H9 (cell line): ENCODE measurements around the gene CPXM2. TPM values are rescaled to one million over a fixed set of nuclear protein-coding genes. Genes with fewer than 3 reads are reported as not detected.

Experiments used
- DNase-seq: peaks from one replicate; pipeline ENCODE4 v3.0.0-alpha.2; 2017
- H2AFZ ChIP-seq: one replicate; pipeline ENCODE4 v1.6.1; 2013; ENCODE audit warnings: mild to moderate bottlenecking, low read length, control low read depth, moderate library complexity
- H2AK5ac ChIP-seq: 2 replicates; pipeline ENCODE4 v1.6.1; 2013; ENCODE audit warnings: low read length, control low read depth, mixed read lengths; ENCODE audit not compliant: insufficient read length
- H2BK120ac ChIP-seq: one replicate; pipeline ENCODE4 v1.6.1; 2013; ENCODE audit warnings: low read depth, mild to moderate bottlenecking, low read length, control low read depth, inconsistent platforms; ENCODE audit not compliant: poor library complexity, severe bottlenecking
- H2BK12ac ChIP-seq: 2 replicates; pipeline ENCODE4 v1.6.1; 2013; ENCODE audit warnings: low read length, control low read depth, mixed read lengths, low read depth; ENCODE audit not compliant: insufficient read length
- H2BK15ac ChIP-seq: 2 replicates; pipeline ENCODE4 v1.6.1; 2013; ENCODE audit warnings: low read depth, low read length, control low read depth
- H2BK20ac ChIP-seq: one replicate; pipeline ENCODE4 v1.6.1; 2013; ENCODE audit warnings: low read depth, mild to moderate bottlenecking, low read length, control low read depth, inconsistent platforms; ENCODE audit not compliant: poor library complexity, severe bottlenecking
- H2BK5ac ChIP-seq: 2 replicates; pipeline ENCODE4 v1.6.1; 2013; ENCODE audit warnings: low read length, control low read depth, mixed read lengths; ENCODE audit not compliant: insufficient read length
- H3K14ac ChIP-seq: 2 replicates; pipeline ENCODE4 v1.6.1; 2013; ENCODE audit warnings: low read length, control low read depth; ENCODE audit not compliant: insufficient read depth
- H3K18ac ChIP-seq: 2 replicates; pipeline ENCODE4 v1.6.1; 2013; ENCODE audit warnings: low read depth, mild to moderate bottlenecking, mixed read lengths, low read length, control low read depth; ENCODE audit not compliant: insufficient read length
- H3K23ac ChIP-seq: 2 replicates; pipeline ENCODE4 v1.6.1; 2013; ENCODE audit warnings: low read length, control low read depth, mixed read lengths, low read depth; ENCODE audit not compliant: insufficient read length
- H3K23me2 ChIP-seq: 2 replicates; pipeline ENCODE4 v1.6.1; 2013; ENCODE audit warnings: low read depth, mild to moderate bottlenecking, mixed read lengths, low read length, control low read depth; ENCODE audit not compliant: insufficient read length, poor library complexity, severe bottlenecking
- H3K27ac ChIP-seq: 2 replicates; pipeline ENCODE4 v1.5.1; 2013; ENCODE audit warnings: low read length, control low read depth, mixed read lengths, low read depth; ENCODE audit not compliant: insufficient read length
- H3K27me3 ChIP-seq: 2 replicates; pipeline ENCODE4 v1.6.1; 2013; ENCODE audit warnings: low read length, control low read depth, inconsistent platforms; ENCODE audit not compliant: insufficient read depth
- H3K4ac ChIP-seq: 2 replicates; pipeline ENCODE4 v1.6.1; 2013; ENCODE audit warnings: low read depth, mild to moderate bottlenecking, control low read depth, inconsistent platforms, low read length, moderate library complexity
- H3K4me1 ChIP-seq: 2 replicates; pipeline ENCODE4 v1.6.1; 2013; ENCODE audit warnings: low read length, control low read depth, inconsistent platforms; ENCODE audit not compliant: insufficient read depth
- H3K4me2 ChIP-seq: 2 replicates; pipeline ENCODE4 v1.6.1; 2013; ENCODE audit warnings: low read length, control low read depth, mixed read lengths; ENCODE audit not compliant: insufficient read length, insufficient read depth
- H3K56ac ChIP-seq: 2 replicates; pipeline ENCODE4 v1.6.1; 2013; ENCODE audit warnings: low read depth, mild to moderate bottlenecking, mixed read lengths, low read length, control low read depth; ENCODE audit not compliant: insufficient read length
- H3K79me1 ChIP-seq: 2 replicates; pipeline ENCODE4 v1.6.1; 2013; ENCODE audit warnings: low read depth, mild to moderate bottlenecking, moderate library complexity, low read length, control low read depth, inconsistent platforms; ENCODE audit not compliant: insufficient read depth, poor library complexity, severe bottlenecking
- H3K79me2 ChIP-seq: 2 replicates; pipeline ENCODE4 v1.6.1; 2013; ENCODE audit warnings: low read length, control low read depth, inconsistent platforms; ENCODE audit not compliant: insufficient read depth
- H3K9ac ChIP-seq: 2 replicates; pipeline ENCODE4 v1.6.1; 2013; ENCODE audit warnings: low read length, control low read depth, mixed read lengths; ENCODE audit not compliant: insufficient read length; ENCODE audit errors: extremely low read depth
- H3K9me3 ChIP-seq: one replicate; pipeline ENCODE4 v1.6.1; 2013; ENCODE audit warnings: low read depth, low read length, inconsistent platforms; ENCODE audit not compliant: control insufficient read depth
- H3T11ph ChIP-seq: one replicate; pipeline ENCODE4 v1.6.1; 2013; ENCODE audit warnings: mild to moderate bottlenecking, low read length, control low read depth, inconsistent platforms
- H4K20me1 ChIP-seq: one replicate; pipeline ENCODE4 v1.6.1; 2013; ENCODE audit not compliant: control insufficient read depth, insufficient read length, insufficient read depth
- H4K5ac ChIP-seq: 2 replicates; pipeline ENCODE4 v1.6.1; 2013; ENCODE audit warnings: low read depth, mild to moderate bottlenecking, mixed read lengths, low read length, control low read depth; ENCODE audit not compliant: insufficient read length
- H4K8ac ChIP-seq: replicated peaks from 2 replicates; pipeline ENCODE4 v1.6.1; 2013; ENCODE audit warnings: low read length, control low read depth, mixed read lengths, low read depth; ENCODE audit not compliant: insufficient read length
- H4K91ac ChIP-seq: 2 replicates; pipeline ENCODE4 v1.6.1; 2013; ENCODE audit warnings: low read depth, mild to moderate bottlenecking, moderate library complexity, mixed read lengths, low read length, control low read depth; ENCODE audit not compliant: insufficient read length
- H3K27ac Mint-ChIP-seq, 3 experiments: 2 replicates in 2 of 3; 3 replicates in 1 of 3; pipeline ENCODE4 v1.8.0; 2020 to 2021; ENCODE audit warnings: mixed read lengths in 3 of 3, mild to moderate bottlenecking in 1 of 3, moderate library complexity in 1 of 3
- H3K27me3 Mint-ChIP-seq: 2 replicates; pipeline ENCODE4 v1.8.0; 2021; ENCODE audit warnings: low read depth, mild to moderate bottlenecking, moderate library complexity, mixed read lengths
- H3K36me3 Mint-ChIP-seq, 3 experiments: 2 replicates in 2 of 3; 3 replicates in 1 of 3; pipeline ENCODE4 v1.8.0; 2020 to 2021; ENCODE audit warnings: low read depth in 3 of 3, mixed read lengths in 3 of 3; ENCODE audit not compliant: insufficient read depth in 1 of 3
- H3K4me1 Mint-ChIP-seq, 2 experiments: 2 replicates each; pipeline ENCODE4 v1.8.0; 2020; ENCODE audit warnings: mixed read lengths in 2 of 2
- H3K4me3 Mint-ChIP-seq, 2 experiments: 2 replicates in 1 of 2; 3 replicates in 1 of 2; pipeline ENCODE4 v1.8.0; 2020 to 2021; ENCODE audit warnings: mild to moderate bottlenecking in 2 of 2, mixed read lengths in 2 of 2, moderate library complexity in 1 of 2
- H3K9me3 Mint-ChIP-seq, 2 experiments: 2 replicates in 1 of 2; 3 replicates in 1 of 2; pipeline ENCODE4 v1.8.0; 2020; ENCODE audit warnings: mild to moderate bottlenecking in 2 of 2, mixed read lengths in 2 of 2, moderate library complexity in 1 of 2
- CTCF ChIP-seq: fragments of 200-600 bp; sonication (generic); conservative IDR thresholded peaks from 3 replicates; pipeline ENCODE4 v1.8.0; 2021; ENCODE audit warnings: antibody characterized with exemption, mild to moderate bottlenecking
- WGBS: extraction: QIAGEN DNeasy Blood & Tissue Kit; methylation state at CpG from one replicate; pipeline ENCODE4 v1.1.7; 2013; ENCODE audit warnings: missing lambda C conversion rate, low lambda C conversion rate, mixed read lengths; ENCODE audit not compliant: insufficient read length; ENCODE audit errors: extremely low coverage; 5-methylcytosine and 5-hydroxymethylcytosine counted together
- total RNA-seq: library from RNA; stranded (reverse); gene quantifications from 2 replicates; pipeline ENCODE4 v1.2.1, GENCODE V29; 2021

CPXM2 gene
- total RNA-seq, 1 experiment from 2014 or later, result 1.7 TPM

GRCh38 chr10:123879606-123880257 is 11.9 kb downstream of the CPXM2 start:
- Mint-ChIP-seq H3K27ac (peak overlapping the region in 1 of 3 experiments; percentile 23; a peak in 1 of 7 replicates), H3K4me1 (peaks cover 0 to 10% of the 10 kb centered on the region in 2 experiments; a peak in 2 of 4 replicates), H3K4me3 (no peak overlapping the region), H3K27me3 (no peaks in the 10 kb centered on the region), H3K36me3 (peaks cover 3 to 13% (median 5%) of the 10 kb centered on the region in 3 experiments; a peak in 5 of 7 replicates), H3K9me3 (peaks cover 0 to 3% of the 10 kb centered on the region in 2 experiments; a peak in 2 of 5 replicates)
- Histone ChIP-seq H2BK20ac (no peak overlapping the region), H2AK5ac (no peak overlapping the region), H4K20me1 (no peaks in the 10 kb centered on the region), H4K5ac (no peak overlapping the region), H3K18ac (no peak overlapping the region), H3K27ac (no peak overlapping the region), H3K14ac (no peak overlapping the region), H3K4me1 (no peaks in the 10 kb centered on the region; the same call in 1 of the 2 replicates), H3K23me2 (no peaks in the 10 kb centered on the region), H3K23ac (no peak overlapping the region), H3K79me2 (no peaks in the 10 kb centered on the region), H3K79me1 (no peaks in the 10 kb centered on the region), H2AFZ (no peak overlapping the region), H2BK120ac (no peak overlapping the region), H3K9ac (no peak overlapping the region), H3K9me3 (no peaks in the 10 kb centered on the region), H4K8ac (no peak overlapping the region), H2BK5ac (no peak overlapping the region), H3K4me2 (no peak overlapping the region), H3T11ph (no peak overlapping the region), H3K4ac (no peak overlapping the region), H2BK15ac (no peak overlapping the region), H3K27me3 (no peaks in the 10 kb centered on the region), H2BK12ac (no peak overlapping the region), H4K91ac (no peak overlapping the region), H3K56ac (no peak overlapping the region)
- DNase-seq, result no peak
- TF ChIP-seq CTCF, result no peak
- WGBS, result no CpG with 5 or more reads among the region's 10 CpGs
